A673 (cell line): Measurements from ENCODE around the gene PRDM12. TPM values are rescaled to one million over a fixed set of nuclear protein-coding genes. Genes with fewer than 3 reads are reported as not detected.

Experiments
- BruUV-seq: library from RNA; stranded (reverse); fragments of 400-500 nt; replicated peaks from 2 replicates; lab custom pipeline; 2021; lab: Mats Ljungman, UMichigan
- CTCF ChIA-PET: fragments of 300-600 bp; sonication (Branson Sonifier 250); formaldehyde crosslinking; loops from one replicate; lab custom pipeline; 2022; ENCODE audit warnings: antibody characterized with exemption; lab: Charles Lee
- POLR2A ChIA-PET: fragments of 300-600 bp; sonication (Branson Sonifier 250); formaldehyde crosslinking; loops from one replicate; lab custom pipeline; 2022; ENCODE audit warnings: antibody characterized with exemption; ENCODE audit not compliant: low non-redundant PET; lab: Charles Lee
- DNase-seq: peaks from one replicate; pipeline ENCODE4 v3.0.0-alpha.2; 2015; ENCODE audit warnings: low spot score
- H3K27ac ChIP-seq: fragments of 200-600 bp; sonication (generic); 2 replicates; pipeline ENCODE4 v1.5.1; 2016; ENCODE audit warnings: mixed run types, low read depth, mild to moderate bottlenecking, mixed read lengths, antibody characterized with exemption, low read length; ENCODE audit not compliant: poor library complexity, severe bottlenecking
- H3K27me3 ChIP-seq: fragments of 200-600 bp; sonication (generic); replicated peaks from 2 replicates; pipeline ENCODE4 v1.6.1; 2017; ENCODE audit warnings: mixed run types, low read depth, mild to moderate bottlenecking, mixed read lengths, antibody characterized with exemption, low read length; ENCODE audit not compliant: insufficient read depth, poor library complexity
- H3K36me3 ChIP-seq: fragments of 200-600 bp; sonication (generic); 2 replicates; pipeline ENCODE4 v1.6.1; 2016; ENCODE audit warnings: mixed run types, mild to moderate bottlenecking, mixed read lengths, antibody characterized with exemption, low read length; ENCODE audit not compliant: insufficient read depth, poor library complexity, severe bottlenecking
- H3K4me1 ChIP-seq: fragments of 200-600 bp; sonication (generic); 2 replicates; pipeline ENCODE4 v1.6.1; 2017; ENCODE audit warnings: mixed run types, mild to moderate bottlenecking, mixed read lengths, antibody characterized with exemption, low read length; ENCODE audit not compliant: insufficient read depth, poor library complexity, severe bottlenecking
- H3K4me3 ChIP-seq: fragments of 200-600 bp; sonication (generic); 2 replicates; pipeline ENCODE4 v1.5.1; 2016; ENCODE audit warnings: low read depth, mixed run types, mild to moderate bottlenecking, mixed read lengths, low read length; ENCODE audit not compliant: poor library complexity, severe bottlenecking
- H3K9me3 ChIP-seq: fragments of 200-600 bp; sonication (generic); 2 replicates; pipeline ENCODE4 v1.6.1; 2016; ENCODE audit warnings: mixed run types, low read depth, mild to moderate bottlenecking, mixed read lengths, antibody characterized with exemption, low read length; ENCODE audit not compliant: poor library complexity, severe bottlenecking
- CTCF ChIP-seq: fragments of 300-800, 200-600 bp; sonication (generic); conservative IDR thresholded peaks from 2 replicates; pipeline ENCODE4 v1.5.1; 2017; ENCODE audit warnings: low read depth, mild to moderate bottlenecking, antibody characterized with exemption, low read length, moderate library complexity, mixed read lengths
- EZH2 ChIP-seq: fragments of 200-600 bp; sonication (generic); IDR thresholded peaks from 2 replicates; pipeline ENCODE4 v1.6.1; 2017; ENCODE audit warnings: borderline replicate concordance, low read depth, mild to moderate bottlenecking, mixed read lengths, antibody characterized with exemption, low read length; ENCODE audit not compliant: poor library complexity, severe bottlenecking
- intact Hi-C: fragments of 100-400 bp; cut with micrococcal nuclease; formaldehyde crosslinking; loops from one replicate; pipeline ENCODE4 v1.10.0; 2022; ENCODE audit not compliant: unreplicated experiment
- total RNA-seq: library from RNA; stranded (reverse); gene quantifications from 2 replicates; pipeline ENCODE4 v1.2.3, GENCODE V29; 2021

PRDM12 gene
- total RNA-seq, 1 experiment from 2014 or later = not detected

- Histone ChIP-seq H3K4me1 (no peaks in the 10 kb centered on the region), H3K27ac (no peak overlapping the region), H3K9me3 (no peaks in the 10 kb centered on the region), H3K27me3 (peaks cover 13% of the 10 kb centered on the region), H3K4me3 (no peak overlapping the region), H3K36me3 (no peaks in the 10 kb centered on the region)
- no peak for DNase-seq
- CTCF ChIA-PET = no interaction called here
- POLR2A ChIA-PET = no interaction called here
- no peak for TF ChIP-seq CTCF
- TF ChIP-seq EZH2 = no peak
- no TSS peak for BruUV-seq
- intact Hi-C loops = no loop called here
These were observed 13.2 kb upstream of the PRDM12 start for GRCh38 chr9:130651221-130651620.

DNA sequence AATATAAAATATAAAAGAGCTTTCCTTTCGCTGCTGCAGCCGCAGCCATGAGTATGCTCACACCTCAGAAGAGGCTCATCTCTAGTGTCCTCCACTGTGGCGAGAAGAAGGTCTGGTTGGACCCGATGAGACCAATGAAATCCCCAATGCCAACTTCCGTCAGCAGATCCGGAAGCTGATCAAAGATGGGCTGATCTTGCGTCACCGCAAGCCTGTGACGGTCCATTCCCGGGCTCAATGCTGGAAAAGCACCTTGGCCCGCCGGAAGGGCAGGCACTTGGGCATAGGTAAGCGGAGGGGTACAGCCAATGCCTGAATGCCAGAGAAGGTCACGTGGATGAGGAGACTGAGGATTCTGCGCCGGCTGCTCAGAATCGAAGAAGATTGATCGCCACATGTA, 12.6 kb upstream of the PRDM12 start:
- DNase-seq = no peak
- H3K36me3 ChIP-seq = no peaks in the 10 kb centered on the region
- intact Hi-C loops = no loop called here
- H3K27me3 ChIP-seq = peaks cover 18% of the 10 kb centered on the region
- ChIA-PET POLR2A (no interaction called here), CTCF (no interaction called here)
- no TSS peak for BruUV-seq
- TF ChIP-seq CTCF (no peak), EZH2 (no peak)
- H3K9me3 ChIP-seq = no peaks in the 10 kb centered on the region
- no peak overlapping the region for H3K4me3 ChIP-seq
- H3K27ac ChIP-seq = no peak overlapping the region
- H3K4me1 ChIP-seq = no peaks in the 10 kb centered on the region

DNA sequence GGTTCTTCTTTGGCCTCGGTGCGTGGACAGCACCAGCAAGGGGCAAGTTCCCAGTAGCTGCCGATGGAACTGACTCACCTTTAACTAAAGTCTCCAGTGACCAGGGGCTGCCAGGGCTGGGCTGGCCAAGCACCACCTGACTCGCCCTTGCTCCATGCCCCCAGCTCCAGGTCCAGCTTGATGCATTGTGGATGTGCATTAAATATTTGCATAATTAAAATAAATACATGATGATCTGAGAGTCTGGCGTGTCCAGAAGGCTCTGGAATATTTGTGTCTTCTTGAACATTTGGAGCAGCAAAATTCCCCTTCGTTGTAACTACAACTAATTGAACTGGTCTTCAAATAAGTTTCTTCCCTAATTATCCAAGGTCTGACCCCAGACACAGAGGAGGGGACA, 9.5 kb upstream of the PRDM12 start:
- Histone ChIP-seq H3K27me3 (peaks cover 50% of the 10 kb centered on the region), H3K4me1 (no peaks in the 10 kb centered on the region), H3K36me3 (no peaks in the 10 kb centered on the region), H3K27ac (no peak overlapping the region), H3K4me3 (no peak overlapping the region), H3K9me3 (no peaks in the 10 kb centered on the region)
- DNase-seq = no peak
- no peak for TF ChIP-seq EZH2
- no peak for TF ChIP-seq CTCF
- intact Hi-C loops = no loop called here
- ChIA-PET POLR2A (no interaction called here), CTCF (no interaction called here)
- BruUV-seq = no TSS peak
